ENCODE data around the gene DNAJB12.
"Not testable (repeated sequence)": the region's sequence is repeated elsewhere in the genome, so short reads cannot be mapped to it uniquely, and the experiment has no call there.

The DNAJB12 gene

GRCh38 chr10:72354356-72355213 lies at the start of gene DNAJB12:
TSS of gene DNAJB12 (minus strand) at chr10:72354919. CDS start at chr10:72354897, 22 bp downstream.
- peak; percentile 89 for DNase-seq

GRCh38 chr10:72395581-72395980 lies 40.9 kb upstream of the DNAJB12 start:
- not testable (repeated sequence) for DNase-seq

- no peak for DNase-seq
These were observed 37.9 kb upstream of the DNAJB12 start for GRCh38 chr10:72392571-72392970.

- no peak for DNase-seq
These were observed 36.0 kb upstream of the DNAJB12 start for GRCh38 chr10:72390764-72391163.

- DNase-seq = no peak
These were observed 35.0 kb upstream of the DNAJB12 start for GRCh38 chr10:72389716-72390115.

GRCh38 chr10:72389014-72389413 lies 34.3 kb upstream of the DNAJB12 start:
- DNase-seq = no peak

GRCh38 chr10:72388062-72388461 lies 33.3 kb upstream of the DNAJB12 start:
- DNase-seq = no peak

- no peak for DNase-seq
These were observed 32.3 kb upstream of the DNAJB12 start for GRCh38 chr10:72386916-72387586.

- no peak for DNase-seq
These were observed 31.0 kb upstream of the DNAJB12 start for GRCh38 chr10:72385724-72386123.

- not testable (repeated sequence) for DNase-seq
These were observed 30.3 kb upstream of the DNAJB12 start for GRCh38 chr10:72384982-72385381.

- no peak for DNase-seq
These were observed 25.1 kb upstream of the DNAJB12 start for GRCh38 chr10:72379776-72380175.

- DNase-seq = no peak
These were observed 24.3 kb upstream of the DNAJB12 start for GRCh38 chr10:72379062-72379461.

- no peak for DNase-seq
These were observed 20.9 kb upstream of the DNAJB12 start for GRCh38 chr10:72375585-72375984.

GRCh38 chr10:72375173-72375572 lies 20.5 kb upstream of the DNAJB12 start:
- no peak for DNase-seq

GRCh38 chr10:72370201-72370722 lies 15.5 kb upstream of the DNAJB12 start:
- no peak for DNase-seq

- DNase-seq = no peak
These were observed 12.7 kb upstream of the DNAJB12 start for GRCh38 chr10:72367301-72367960.

- DNase-seq = no peak
These were observed 10.6 kb upstream of the DNAJB12 start for GRCh38 chr10:72365106-72365895.

- peak; percentile 85 for DNase-seq
These were observed 9.6 kb upstream of the DNAJB12 start for GRCh38 chr10:72364239-72364777.

GRCh38 chr10:72356987-72357386 lies 2.3 kb upstream of the DNAJB12 start:
- DNase-seq = no peak

GRCh38 chr10:72356115-72356514 lies 1.4 kb upstream of the DNAJB12 start:
- no peak for DNase-seq

- DNase-seq = no peak
These were observed 466 bp upstream of the DNAJB12 start for GRCh38 chr10:72355214-72355555.

GRCh38 chr10:72353965-72354355 lies 759 bp downstream of the DNAJB12 start:
- DNase-seq = no peak
